CD14-positive monocyte (primary cell): ENCODE data around the gene NIT1. TPM values are rescaled to one million over a fixed set of nuclear protein-coding genes. Genes with fewer than 3 reads are reported as not detected.

ENCODE experiments used
- DNase-seq, 3 donors: peaks; one replicate each; pipeline ENCODE4 v3.0.0-alpha.2; 2011 to 2022
- H2AFZ ChIP-seq: 2 replicates; pipeline ENCODE4 v1.6.0; 2012; ENCODE audit warnings: mild to moderate bottlenecking, low read depth, low read length, inconsistent platforms; ENCODE audit not compliant: insufficient read depth, poor library complexity, severe bottlenecking
- H3K27ac ChIP-seq, 2 donors: 1 replicate in 1 of 2; 2 replicates in 1 of 2; pipeline ENCODE4 v1.5.1; 2012 to 2013; ENCODE audit warnings: low read length in 2 of 2, control low read depth in 1 of 2, inconsistent platforms in 1 of 2, low read depth in 1 of 2, mild to moderate bottlenecking in 1 of 2
- H3K27me3 ChIP-seq, 2 donors: one replicate each; pipeline versions ENCODE4 v1.6.0 to v1.6.1; 2011 to 2013; ENCODE audit warnings: low read length in 2 of 2; ENCODE audit not compliant: control insufficient read depth in 2 of 2, insufficient read depth in 2 of 2
- H3K36me3 ChIP-seq, 2 donors: replicated peaks in 1 of 2; 1 replicate in 1 of 2; 2 replicates in 1 of 2; pipeline versions ENCODE4 v1.5.1 to v1.6.1; 2012 to 2013; ENCODE audit warnings: low read length in 2 of 2, control low read depth in 1 of 2, inconsistent platforms in 1 of 2, mild to moderate bottlenecking in 1 of 2; ENCODE audit not compliant: insufficient read depth in 2 of 2, control insufficient read depth in 1 of 2
- H3K4me1 ChIP-seq, 2 donors: 1 replicate in 1 of 2; 2 replicates in 1 of 2; pipeline versions ENCODE4 v1.5.1 to v1.6.1; 2012 to 2013; ENCODE audit warnings: low read length in 2 of 2, control low read depth in 1 of 2, inconsistent platforms in 1 of 2, mild to moderate bottlenecking in 1 of 2, moderate library complexity in 1 of 2; ENCODE audit not compliant: insufficient read depth in 2 of 2, control insufficient read depth in 1 of 2
- H3K4me2 ChIP-seq: replicated peaks from 2 replicates; pipeline ENCODE3; 2012; ENCODE audit warnings: low read length, moderate library complexity, mild to moderate bottlenecking; ENCODE audit not compliant: poor library complexity, severe bottlenecking; ENCODE audit errors: extremely low read depth
- H3K4me3 ChIP-seq, 3 experiments: fragments of 200-600 bp in 1 of 3; sonication (generic) in 1 of 3; replicated peaks in 1 of 3; 1 replicate in 2 of 3; 2 replicates in 1 of 3; pipeline ENCODE4 v1.5.1; 2011 to 2013; ENCODE audit warnings: low read length in 3 of 3, mild to moderate bottlenecking in 3 of 3, control low read depth in 2 of 3, low read depth in 2 of 3, inconsistent platforms in 1 of 3, moderate library complexity in 1 of 3
- H3K79me2 ChIP-seq: 2 replicates; pipeline ENCODE4 v1.6.0; 2012; ENCODE audit warnings: mild to moderate bottlenecking, control low read depth, inconsistent platforms, low read length, moderate library complexity; ENCODE audit not compliant: insufficient read depth
- H3K9ac ChIP-seq: 2 replicates; pipeline ENCODE4 v1.6.0; 2017; ENCODE audit warnings: low read length, mild to moderate bottlenecking; ENCODE audit not compliant: insufficient read depth, poor library complexity, severe bottlenecking
- H3K9me3 ChIP-seq, 2 donors: replicated peaks in 1 of 2; 1 replicate in 1 of 2; 2 replicates in 1 of 2; pipeline versions ENCODE4 v1.5.1 to v1.6.1; 2012 to 2013; ENCODE audit warnings: low read length in 2 of 2, control low read depth in 1 of 2; ENCODE audit not compliant: control insufficient read depth in 1 of 2, insufficient read depth in 1 of 2
- H4K20me1 ChIP-seq: 2 replicates; pipeline ENCODE4 v1.6.0; 2012; ENCODE audit warnings: mild to moderate bottlenecking, low read length, control low read depth, moderate library complexity; ENCODE audit not compliant: insufficient read depth
- H3K27ac Mint-ChIP-seq, 7 donors: one replicate each; pipeline ENCODE4 v1.8.0; 2020; ENCODE audit warnings: mild to moderate bottlenecking in 7 of 7, mixed read lengths in 7 of 7, moderate library complexity in 6 of 7, inconsistent platforms in 2 of 7
- H3K27me3 Mint-ChIP-seq, 3 donors: one replicate each; pipeline ENCODE4 v1.8.0; 2021 to 2022; ENCODE audit warnings: low read depth in 3 of 3, mild to moderate bottlenecking in 3 of 3, mixed read lengths in 3 of 3, moderate library complexity in 3 of 3, inconsistent platforms in 1 of 3
- H3K36me3 Mint-ChIP-seq, 2 donors: one replicate each; pipeline ENCODE4 v1.8.0; 2020; ENCODE audit warnings: mixed read lengths in 2 of 2, inconsistent platforms in 1 of 2, mild to moderate bottlenecking in 1 of 2
- H3K4me1 Mint-ChIP-seq: one replicate; pipeline ENCODE4 v1.8.0; 2020; ENCODE audit warnings: mild to moderate bottlenecking, mixed read lengths
- H3K4me3 Mint-ChIP-seq, 2 donors: one replicate each; pipeline ENCODE4 v1.8.0; 2020; ENCODE audit warnings: mild to moderate bottlenecking in 2 of 2, mixed read lengths in 2 of 2, moderate library complexity in 1 of 2
- H3K9me3 Mint-ChIP-seq, 7 donors: one replicate each; pipeline ENCODE4 v1.8.0; 2020 to 2022; ENCODE audit warnings: mixed read lengths in 7 of 7, mild to moderate bottlenecking in 6 of 7, moderate library complexity in 6 of 7, inconsistent platforms in 2 of 7
- CTCF ChIP-seq: fragments of 200-600 bp; IDR thresholded peaks from one replicate; pipeline ENCODE4 v1.8.0; 2022; ENCODE audit warnings: antibody characterized with exemption, mild to moderate bottlenecking
- WGBS: methylation state at CpG from one replicate; pipeline ENCODE4 v1.1.5; 2013; ENCODE audit warnings: missing lambda C conversion rate; ENCODE audit not compliant: insufficient coverage; 5-methylcytosine and 5-hydroxymethylcytosine counted together
- intact Hi-C, 2 donors: fragments of 100-400 bp; cut with micrococcal nuclease; formaldehyde crosslinking; loops; one replicate each; pipeline versions ENCODE4 v1.15.0 to v1.15.1; 2023
- polyA plus RNA-seq, 3 donors: library from polyadenylated mRNA; depleted of rRNA in 1 of 3; unstranded in 2 of 3; stranded (reverse) in 1 of 3; fragments of 300-500 nt in 2 of 3; fragments of >200 nt in 1 of 3; fragmentation: Illumina TruSeq in 2 of 3; gene quantifications; 1 replicate in 2 of 3; 2 replicates in 1 of 3; pipeline ENCODE4 v1.2.3, GENCODE V29; 2012 to 2021

Gene NIT1
- polyA plus RNA-seq, 3 donors: 28.4 to 84.7 (median 35.7) TPM

DNA sequence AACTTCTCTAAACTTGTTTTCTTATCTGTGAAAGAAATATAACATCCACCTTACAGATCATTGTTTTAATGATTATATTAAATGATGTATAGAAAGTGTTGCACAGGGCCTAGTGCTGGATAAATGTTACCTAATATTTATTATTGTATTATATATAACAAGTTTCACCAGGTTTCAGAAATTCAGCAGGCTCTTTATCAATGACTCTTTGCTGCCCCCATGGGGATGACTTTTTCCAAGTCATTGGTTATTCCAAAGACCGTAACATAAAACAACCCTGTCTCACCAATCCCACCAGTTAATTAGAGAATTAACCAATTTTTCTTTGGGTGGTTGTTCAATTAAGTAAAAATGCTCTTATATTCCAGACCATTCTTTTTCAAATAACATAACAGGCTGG lies 21.9 kb downstream of the NIT1 start:
- no peaks in the 10 kb centered on the region for H4K20me1 ChIP-seq
- H3K4me1 ChIP-seq: peaks cover 40 to 42% of the 10 kb centered on the region in 2 donors
- Mint-ChIP-seq H3K4me1 (peaks cover 48% of the 10 kb centered on the region), H3K27me3 (no peaks in the 10 kb centered on the region), H3K36me3 (peaks cover 2 to 3% of the 10 kb centered on the region in 2 donors), H3K4me3 (no peak overlapping the region), H3K9me3 (no peaks in the 10 kb centered on the region), H3K27ac (peak overlapping the region in 5 of 7 donors; percentile 35 to 97 (median 86))
- H3K4me3 ChIP-seq: no peak overlapping the region
- H3K9ac ChIP-seq: no peak overlapping the region
- no peaks in the 10 kb centered on the region for H3K27me3 ChIP-seq
- no peaks in the 10 kb centered on the region for H3K36me3 ChIP-seq
- H3K9me3 ChIP-seq: no peaks in the 10 kb centered on the region
- no CpG with 5 or more reads among the region's 1 CpG for WGBS
- peak; percentile 47 to 60 (median 51) for DNase-seq
- intact Hi-C loops: loop anchor here (2.0 to 10.0 kb wide), 4 partner anchors 43 to 145 kb away; partner anchors contain the start of genes ARHGAP30 (in 1 of the 2) and USF1 (in 1 of the 2)
- H2AFZ ChIP-seq: no peak overlapping the region
- peaks cover 31% of the 10 kb centered on the region for H3K79me2 ChIP-seq
- peak overlapping the region in 1 of 2 donors; percentile 88 for H3K27ac ChIP-seq
- peak; percentile 73 for TF ChIP-seq CTCF
- H3K4me2 ChIP-seq: no peak overlapping the region

DNA sequence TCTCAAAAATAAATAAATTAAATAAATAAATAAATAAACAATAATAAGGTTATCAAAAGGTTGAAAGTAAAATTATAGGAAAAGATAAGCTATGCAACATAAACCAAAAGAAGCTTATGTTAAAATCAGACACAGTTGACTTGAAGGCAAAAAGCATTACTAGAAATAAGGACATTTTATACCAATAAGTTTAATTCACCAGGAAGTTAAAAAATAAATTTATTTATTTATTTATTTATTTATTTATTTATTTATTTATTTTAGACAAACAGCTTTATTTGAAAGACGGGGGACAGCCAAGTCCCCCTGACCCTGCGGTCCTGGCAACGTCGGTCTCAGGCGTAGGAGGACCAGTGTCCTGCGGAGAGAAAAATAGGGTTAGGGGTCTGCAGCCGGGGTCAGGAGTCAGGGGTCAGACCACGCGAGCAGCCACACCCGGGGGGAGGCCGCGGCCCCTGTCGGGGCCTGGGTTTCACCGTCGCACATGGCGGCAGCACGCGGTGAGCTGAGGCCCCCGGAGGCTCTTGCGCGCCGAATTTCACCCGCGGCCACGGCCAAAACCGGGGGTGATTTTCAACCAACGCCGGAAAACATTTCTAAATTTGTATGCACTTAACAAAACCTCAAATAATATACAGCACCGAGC lies 23.0 kb downstream of the NIT1 start:
- peaks cover 40% of the 10 kb centered on the region for H3K4me1 Mint-ChIP-seq
- no peaks in the 10 kb centered on the region for H4K20me1 ChIP-seq
- no peak for DNase-seq
- no peak overlapping the region for H3K27ac ChIP-seq
- no peak overlapping the region for H3K9ac ChIP-seq
- no peak for TF ChIP-seq CTCF
- intact Hi-C loops: loop anchor here in 1 of 2 donors (10.0 kb wide), 1 partner anchor 146 kb away; no protein-coding TSS in a partner anchor
- no peak overlapping the region for H3K4me2 ChIP-seq
- H3K27me3 Mint-ChIP-seq: no peaks in the 10 kb centered on the region
- no peak overlapping the region for H3K27ac Mint-ChIP-seq
- H3K4me3 ChIP-seq: no peak overlapping the region
- H3K27me3 ChIP-seq: no peaks in the 10 kb centered on the region
- H3K4me1 ChIP-seq: peaks cover 40 to 42% of the 10 kb centered on the region in 2 donors
- peaks cover 22% of the 10 kb centered on the region for H3K79me2 ChIP-seq
- H3K9me3 Mint-ChIP-seq: no peaks in the 10 kb centered on the region
- WGBS: 98% methylated on average over 28 of the region's 29 CpGs
- no peaks in the 10 kb centered on the region for H3K9me3 ChIP-seq
- H3K36me3 Mint-ChIP-seq: peaks cover 1% of the 10 kb centered on the region in 2 donors
- H2AFZ ChIP-seq: no peak overlapping the region
- H3K36me3 ChIP-seq: no peaks in the 10 kb centered on the region
- no peak overlapping the region for H3K4me3 Mint-ChIP-seq
